ENCODE measurements around the gene CDK11A. TPM values are rescaled to one million over a fixed set of nuclear protein-coding genes. Genes with fewer than 3 reads are reported as not detected.
A peak's percentile ranks its signal among the peaks of the same experiment; 100 is the strongest.

Gene CDK11A
- total RNA-seq, 3 donors from 2014 or later = 27.8 to 51.8 (median 41.6) TPM

- Histone ChIP-seq H3K9me3 (no peaks in the 10 kb centered on the region), H3K4me3 (no peak overlapping the region), H3K4me1 (peaks cover 3 to 10% of the 10 kb centered on the region in 2 donors), H3K27ac (peak overlapping the region; percentile 15 to 17), H3K27me3 (no peaks in the 10 kb centered on the region), H3K36me3 (no peaks in the 10 kb centered on the region)
- intact Hi-C loops (cut with DNase I; ENCODE audit: low total_unique reads) = no loop called here
- no peak for DNase-seq (ENCODE audit: low spot score in 2 of 2)
- no peak for TF ChIP-seq POLR2A (IDR thresholded peaks at IDR 0.05)
- no peak for TF ChIP-seq POLR2AphosphoS5 (IDR thresholded peaks at IDR 0.05)
- no peak for TF ChIP-seq CTCF (IDR thresholded peaks at IDR 0.05)
These were observed 40.9 kb downstream of the CDK11A start for GRCh38 chr1:1683104-1683905.

- Histone ChIP-seq H3K4me3 (no peak overlapping the region), H3K9me3 (no peaks in the 10 kb centered on the region), H3K27me3 (no peaks in the 10 kb centered on the region), H3K4me1 (peaks cover 0 to 12% of the 10 kb centered on the region in 2 donors), H3K27ac (no peak overlapping the region), H3K36me3 (no peaks in the 10 kb centered on the region)
- intact Hi-C loops (cut with DNase I; ENCODE audit: low total_unique reads) = no loop called here
- no peak for TF ChIP-seq CTCF (IDR thresholded peaks at IDR 0.05)
- no peak for TF ChIP-seq POLR2A (IDR thresholded peaks at IDR 0.05)
- TF ChIP-seq POLR2AphosphoS5 (IDR thresholded peaks at IDR 0.05) = no peak
- peak in 1 of 2 donors; percentile 53 for DNase-seq (ENCODE audit: low spot score in 2 of 2)
These were observed 43.3 kb downstream of the CDK11A start for GRCh38 chr1:1680912-1681273.

- Histone ChIP-seq H3K4me3 (no peak overlapping the region), H3K9me3 (no peaks in the 10 kb centered on the region), H3K4me1 (peaks cover 0 to 12% of the 10 kb centered on the region in 2 donors), H3K27ac (peak overlapping the region in 1 of 2 donors; percentile 26), H3K27me3 (no peaks in the 10 kb centered on the region), H3K36me3 (no peaks in the 10 kb centered on the region)
- TF ChIP-seq POLR2A (IDR thresholded peaks at IDR 0.05) (no peak), POLR2AphosphoS5 (IDR thresholded peaks at IDR 0.05) (no peak), CTCF (IDR thresholded peaks at IDR 0.05) (no peak)
- peak in 1 of 2 donors; percentile 40 for DNase-seq (ENCODE audit: low spot score in 2 of 2)
- intact Hi-C loops (cut with DNase I; ENCODE audit: low total_unique reads) = no loop called here
These were observed 43.9 kb downstream of the CDK11A start for GRCh38 chr1:1680031-1680911.

- no peaks in the 10 kb centered on the region for H3K9me3 ChIP-seq
- H3K36me3 ChIP-seq = no peaks in the 10 kb centered on the region
- H3K4me3 ChIP-seq = peak overlapping the region in 2 of 3 donors; percentile 17 to 39
- DNase-seq (ENCODE audit: low spot score in 2 of 2) = peak in 1 of 2 donors; percentile 70
- TF ChIP-seq CTCF (IDR thresholded peaks at IDR 0.05) = peak in 1 of 3 donors; percentile 32
- TF ChIP-seq POLR2A (IDR thresholded peaks at IDR 0.05) = no peak
- H3K4me1 ChIP-seq = peaks cover 0 to 12% of the 10 kb centered on the region in 2 donors
- peak overlapping the region; percentile 79 to 89 for H3K27ac ChIP-seq
- H3K27me3 ChIP-seq = no peaks in the 10 kb centered on the region
- intact Hi-C loops (cut with DNase I; ENCODE audit: low total_unique reads) = no loop called here
These were observed 45.4 kb downstream of the CDK11A start for GRCh38 chr1:1678581-1679380.

All from breast epithelium (tissue), 4 donors.